SW 1271 (cell line): ENCODE results near the gene TIMM17B.
"Not testable (repeated sequence)": the region's sequence is repeated elsewhere in the genome, so short reads cannot be mapped to it uniquely, and the experiment has no call there.

Experiments used
- DNase-seq, 2 experiments: peaks; one replicate each; lab custom pipeline; 2025; lab: John Stamatoyannopoulos, UW

Gene TIMM17B

GRCh38 chrX:48894891-48895290 lies 2.7 kb downstream of the TIMM17B start:
- DNase-seq = no peak

- DNase-seq = no peak
These were observed 3.8 kb downstream of the TIMM17B start for GRCh38 chrX:48893556-48894348.

GRCh38 chrX:48892896-48893295 lies 4.7 kb downstream of the TIMM17B start:
- no peak for DNase-seq

- DNase-seq = peak; percentile 52 to 70
These were observed 5.9 kb downstream of the TIMM17B start for GRCh38 chrX:48891402-48892288.

DNA sequence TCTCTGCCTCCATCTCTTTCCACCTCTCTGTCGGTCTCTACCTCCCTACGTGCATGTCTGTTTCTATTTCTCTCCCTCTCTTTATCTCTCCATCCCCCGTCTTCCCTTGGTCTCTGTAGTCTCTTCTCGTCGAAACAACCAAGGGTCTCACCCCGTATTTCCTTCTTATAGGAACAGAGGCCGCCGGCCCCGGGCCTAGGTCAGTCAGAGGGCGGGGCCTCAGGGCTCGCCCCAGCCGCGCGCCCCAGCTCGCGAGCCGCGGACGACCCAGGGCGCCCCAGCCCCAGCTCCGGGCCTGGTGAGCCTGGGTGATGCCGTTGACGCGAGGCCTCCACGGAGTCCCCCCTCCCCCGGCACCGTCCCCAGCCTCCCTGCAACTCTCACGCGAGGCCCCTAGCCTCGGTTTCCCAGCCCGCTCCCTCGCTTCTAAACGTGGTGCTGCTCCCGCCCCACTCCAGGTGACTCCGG lies 6.6 kb downstream of the TIMM17B start:
- DNase-seq = no peak

DNA sequence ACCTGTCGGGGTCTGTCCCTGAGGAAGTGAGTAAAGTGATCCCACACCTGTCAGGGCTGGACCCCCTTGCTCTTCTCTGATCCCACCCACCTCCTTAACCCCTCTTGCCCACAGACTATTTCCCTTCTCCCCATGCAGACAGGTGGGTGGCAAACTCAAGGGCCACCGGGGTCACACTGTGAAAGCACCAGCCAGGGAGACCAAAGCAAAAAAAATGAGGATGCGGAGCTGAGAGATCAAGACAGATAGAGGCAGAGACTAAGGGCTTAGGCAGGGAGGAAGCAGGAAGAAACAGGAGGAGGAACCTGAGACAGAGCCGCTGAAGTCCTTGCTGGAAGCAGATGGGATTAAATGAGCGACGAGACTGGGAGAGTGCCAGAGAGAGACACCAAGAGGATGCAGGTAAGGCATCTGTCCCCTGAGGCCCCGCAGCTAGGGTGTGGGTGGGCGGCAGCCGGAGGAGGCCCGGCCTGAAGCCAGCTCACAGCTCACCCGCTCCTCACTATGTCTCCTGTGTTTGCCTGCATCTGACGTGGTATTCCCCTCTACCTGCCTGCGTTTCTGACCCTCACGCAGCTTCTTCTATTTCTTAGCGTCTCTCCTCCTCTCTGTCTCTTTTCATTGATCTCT lies 7.2 kb downstream of the TIMM17B start:
- no peak for DNase-seq

DNA sequence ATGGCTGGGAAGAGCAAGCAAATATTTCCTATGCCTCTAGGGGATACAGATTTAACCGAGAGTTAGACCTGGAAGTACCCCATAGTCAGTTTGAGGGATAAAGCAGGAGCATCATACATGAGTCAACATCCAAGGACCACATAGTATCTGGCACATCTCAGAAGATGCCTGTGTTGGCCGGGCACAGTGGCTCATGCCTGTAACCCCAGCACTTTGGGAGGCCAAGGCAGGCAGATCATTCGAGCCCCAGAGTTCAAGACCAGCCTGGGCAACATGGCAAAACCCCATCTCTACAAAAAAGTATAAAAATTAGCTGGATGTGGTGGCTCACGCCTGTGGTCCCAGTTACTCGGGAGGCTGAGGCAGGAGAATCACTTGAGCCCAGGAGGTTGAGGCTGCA lies 11.0 kb downstream of the TIMM17B start:
- DNase-seq = not testable (repeated sequence)

DNA sequence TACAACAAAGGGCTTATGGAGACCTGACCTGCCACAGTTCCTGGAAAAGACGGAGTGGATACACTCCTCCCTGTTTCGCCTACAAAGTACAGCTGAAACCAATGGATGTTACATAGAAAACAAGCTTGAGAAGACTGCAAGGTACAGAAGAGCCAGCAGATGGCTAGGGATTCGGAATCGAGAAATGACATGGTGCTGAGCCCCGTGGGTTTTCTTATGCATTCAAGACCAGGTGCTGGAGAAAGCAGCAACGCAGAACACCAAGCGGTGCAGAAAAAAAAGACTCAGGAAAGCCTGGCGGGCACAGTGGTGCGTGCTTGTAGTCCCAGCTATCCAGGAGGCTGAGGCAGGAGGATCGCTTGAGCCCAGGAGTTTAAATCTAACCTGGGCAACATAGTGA lies 13.8 kb downstream of the TIMM17B start:
- no peak for DNase-seq

GRCh38 chrX:48876944-48877343 lies 20.6 kb downstream of the TIMM17B start:
- not testable (repeated sequence) for DNase-seq

- DNase-seq = not testable (repeated sequence)
These were observed 25.6 kb downstream of the TIMM17B start for GRCh38 chrX:48872017-48872416.

DNA sequence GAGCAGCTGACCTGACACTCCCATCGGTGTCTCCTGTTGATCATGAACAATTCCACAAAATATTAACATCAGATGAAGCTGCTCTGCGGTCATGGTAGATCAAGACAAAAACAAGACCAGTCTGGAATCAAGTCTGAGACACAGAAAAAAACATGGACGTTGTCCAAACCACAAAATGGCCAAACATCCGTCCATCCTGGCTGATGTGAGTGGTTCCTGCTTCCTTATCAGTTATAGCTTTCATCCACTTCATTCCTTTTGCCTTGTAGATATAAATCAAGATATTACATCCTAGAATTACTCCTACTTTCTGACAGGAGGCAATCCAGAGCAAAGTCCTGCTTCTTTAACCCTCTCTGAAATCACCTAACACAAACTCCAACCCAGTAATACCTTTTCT lies 33.4 kb downstream of the TIMM17B start:
- peak in 1 of 2 experiments; percentile 15 for DNase-seq

DNA sequence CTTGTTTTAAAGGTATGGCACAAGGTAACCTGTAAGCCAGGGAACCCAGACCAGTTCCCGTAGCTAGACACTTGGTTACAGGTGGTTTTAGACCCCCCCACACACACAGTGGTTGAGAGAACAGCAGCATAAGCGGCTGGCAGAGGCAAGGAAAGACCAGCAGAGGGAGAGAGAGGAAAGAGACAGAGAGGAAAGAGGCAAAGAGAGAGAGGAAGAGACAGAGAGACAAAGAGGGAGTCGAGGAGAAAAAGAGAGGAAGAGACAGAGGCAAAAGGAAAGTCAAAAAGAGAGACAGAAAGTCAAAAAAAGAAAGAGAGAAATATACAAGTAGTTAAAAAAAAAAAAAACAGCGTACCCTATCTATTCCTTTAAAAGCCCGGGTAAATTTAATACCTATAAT lies 42.7 kb downstream of the TIMM17B start:
- DNase-seq = no peak

DNA sequence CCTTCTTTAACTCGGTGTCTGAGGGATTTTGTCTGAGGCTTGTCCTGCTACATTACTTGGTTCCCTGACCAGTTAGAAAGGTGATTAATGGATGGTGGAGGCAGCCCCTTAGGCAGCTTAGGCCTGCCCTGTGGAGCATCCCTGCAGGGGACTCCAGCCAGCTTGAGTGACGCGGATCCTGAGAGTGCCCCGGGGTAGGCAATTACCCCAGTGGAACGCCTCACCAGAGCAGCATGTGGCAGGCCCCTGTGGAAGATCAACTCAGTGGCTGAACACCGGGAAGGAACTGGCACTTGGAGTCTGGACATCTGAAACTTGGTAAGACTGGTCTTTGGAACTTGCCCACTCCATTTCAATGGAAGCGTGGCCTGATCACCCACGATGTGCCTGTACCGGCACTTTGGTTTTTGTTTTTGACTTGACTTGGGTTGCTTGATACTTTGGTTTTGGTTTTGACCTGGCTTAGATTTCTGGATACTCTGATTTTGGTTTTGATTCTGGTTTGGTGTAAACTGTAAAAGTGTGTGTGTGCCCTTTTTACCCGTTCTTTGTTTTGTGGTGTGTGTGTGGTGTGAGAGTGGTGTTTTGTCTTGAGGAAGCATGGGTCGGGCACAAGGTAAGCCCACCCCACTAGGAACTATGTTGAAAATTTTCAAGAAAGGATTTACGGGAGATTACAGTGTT lies 43.3 kb downstream of the TIMM17B start:
- DNase-seq = not testable (repeated sequence)

DNA sequence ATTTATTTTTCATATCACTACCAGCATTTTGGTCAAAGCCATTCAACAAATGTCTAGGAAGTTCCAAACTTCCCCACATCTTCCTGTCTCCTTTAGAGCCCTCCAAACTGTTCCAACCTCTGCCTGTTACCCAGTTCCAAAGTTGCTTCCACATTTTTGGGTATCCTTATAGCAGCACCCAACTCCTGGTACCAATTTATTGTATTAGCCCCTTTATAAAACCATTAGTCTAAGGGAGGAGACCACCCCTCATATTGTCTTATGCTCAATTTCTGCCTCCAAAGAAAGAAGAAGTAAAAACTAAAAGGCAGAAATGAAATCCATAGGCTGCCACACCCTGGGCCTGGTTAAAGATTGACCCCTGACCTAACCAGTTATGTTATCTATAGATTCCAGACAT lies 44.1 kb downstream of the TIMM17B start:
- not testable (repeated sequence) for DNase-seq

DNA sequence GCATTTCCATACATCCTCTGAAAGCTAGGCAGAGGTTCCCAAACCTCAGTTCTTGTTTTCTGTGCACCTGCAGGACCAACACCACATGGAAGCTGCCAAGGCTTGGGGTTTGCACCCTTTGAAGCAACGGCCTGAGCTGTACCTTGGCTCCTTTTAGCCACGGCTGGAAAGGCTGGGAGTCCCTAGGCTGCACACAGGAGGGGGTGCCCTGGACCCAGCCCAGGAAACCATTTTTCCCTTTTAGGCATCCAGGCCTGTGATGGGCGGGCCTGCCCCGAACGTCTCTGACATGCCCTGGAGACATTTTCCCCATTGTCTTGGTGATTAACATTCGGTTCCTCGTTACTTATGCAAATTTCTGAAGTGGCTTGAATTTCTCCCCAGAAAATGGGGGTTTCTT lies 44.7 kb downstream of the TIMM17B start:
- no peak for DNase-seq

- no peak for DNase-seq
These were observed 48.7 kb downstream of the TIMM17B start for GRCh38 chrX:48848847-48849246.
